Stimulated activated effector memory CD8-positive, alpha-beta T cell treated with anti-CD3 and anti-CD28 coated beads, Interleukin-12 subunit alpha, Interleukin-12 subunit beta, amount 100 ng/mL, for 72 hours (primary cell): ENCODE data around the gene ZNF479.
A peak's percentile ranks its signal among the peaks of the same experiment; 100 is the strongest.
"Not testable (repeated sequence)": the region's sequence is repeated elsewhere in the genome, so short reads cannot be mapped to it uniquely, and the experiment has no call there.

ENCODE experiments used
- ATAC-seq: fragments of 150-1000 bp; cut with Tn5 transposase; 2 replicates; pipeline ENCODE4 v1.10.0; 2021
- DNase-seq, 2 donors: peaks; one replicate each; pipeline ENCODE4 v3.0.0; 2021 to 2022; ENCODE audit warnings: low spot score in 2 of 2
- H3K27ac Mint-ChIP-seq: one replicate; pipeline ENCODE4 v1.8.0; 2022; ENCODE audit warnings: mild to moderate bottlenecking, mixed read lengths
- H3K36me3 Mint-ChIP-seq: one replicate; pipeline ENCODE4 v1.8.0; 2022; ENCODE audit warnings: mild to moderate bottlenecking, mixed read lengths
- H3K4me1 Mint-ChIP-seq: one replicate; pipeline ENCODE4 v1.8.0; 2022; ENCODE audit warnings: mixed read lengths
- H3K4me3 Mint-ChIP-seq: one replicate; pipeline ENCODE4 v1.8.0; 2022; ENCODE audit warnings: mild to moderate bottlenecking, mixed read lengths
- H3K9me3 Mint-ChIP-seq: one replicate; pipeline ENCODE4 v1.8.0; 2022; ENCODE audit warnings: mixed read lengths

ZNF479 gene

DNA sequence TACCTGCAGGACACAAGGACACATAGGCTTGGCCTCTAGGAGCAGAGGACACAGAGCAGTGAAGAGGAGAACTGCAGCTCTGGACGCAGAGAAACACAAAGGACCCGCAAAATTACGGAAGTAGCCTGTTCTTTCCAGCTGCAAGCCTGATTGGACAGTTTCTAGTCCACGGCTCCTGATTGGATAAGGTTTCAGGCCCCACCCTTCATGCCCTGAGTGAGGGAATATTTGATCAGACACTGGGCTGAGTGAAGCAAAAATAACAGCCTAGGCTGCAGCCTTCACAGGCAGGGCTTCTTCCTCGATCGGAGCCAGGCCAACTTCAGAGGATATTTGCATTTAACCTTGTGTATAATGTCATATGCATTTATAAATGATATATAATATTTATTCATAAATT lies at the start of gene ZNF479:
Gene ZNF479, minus strand, starts transcription at position 101 of the 400 bp plus-strand sequence. CDS start 112 bp downstream, outside the sequence.
- peaks cover 14% of the 10 kb centered on the region for H3K9me3 Mint-ChIP-seq
- not testable (repeated sequence) for DNase-seq, H3K36me3 Mint-ChIP-seq, H3K4me3 Mint-ChIP-seq, H3K27ac Mint-ChIP-seq, H3K4me1 Mint-ChIP-seq, ATAC-seq

DNA sequence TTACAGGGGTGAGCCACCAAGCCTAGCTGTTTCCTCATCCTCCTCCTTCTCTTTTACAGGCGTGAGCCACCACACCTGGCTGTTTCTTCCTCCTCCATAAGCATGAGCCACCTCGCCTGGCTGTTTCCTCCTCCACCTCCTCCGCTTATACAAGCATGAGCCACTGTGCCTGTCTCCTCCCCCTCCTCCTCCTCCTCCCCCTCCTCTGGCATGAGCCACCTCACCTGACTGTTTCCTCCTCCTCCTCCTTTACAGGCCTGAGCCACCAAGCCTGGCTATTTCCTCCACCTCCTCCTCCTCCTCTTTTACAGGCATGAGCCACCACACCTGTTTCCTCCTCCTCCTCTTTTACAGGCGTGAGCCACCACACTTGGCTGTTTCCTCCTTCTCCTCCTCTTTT lies 49.8 kb upstream of the ZNF479 start:
- no peak overlapping the region for H3K4me3 Mint-ChIP-seq
- no peaks in the 10 kb centered on the region for H3K36me3 Mint-ChIP-seq
- H3K9me3 Mint-ChIP-seq = peaks cover 19% of the 10 kb centered on the region
- ATAC-seq (no peak), DNase-seq (no peak)
- H3K4me1 Mint-ChIP-seq = no peaks in the 10 kb centered on the region
- H3K27ac Mint-ChIP-seq = no peak overlapping the region

DNA sequence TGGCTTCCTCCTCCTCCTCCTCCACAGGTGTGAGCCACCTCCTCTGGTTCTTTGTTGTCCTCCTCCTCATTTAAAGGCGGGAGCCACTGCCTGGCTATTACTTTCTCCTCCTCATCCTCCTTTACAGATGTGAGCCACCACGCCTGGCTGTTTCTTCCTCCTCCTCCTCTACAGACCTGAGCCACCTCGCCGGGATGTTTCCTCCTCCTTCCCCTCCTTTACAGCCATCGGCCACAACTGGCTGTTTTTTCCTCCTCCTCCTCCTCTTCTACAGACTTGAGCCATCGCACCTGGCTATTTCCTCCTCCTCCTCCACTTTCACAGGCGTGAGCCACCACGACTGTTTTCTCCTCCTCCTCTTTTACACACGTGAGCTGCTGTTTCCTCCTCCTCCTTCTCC lies 49.0 kb upstream of the ZNF479 start:
- Mint-ChIP-seq H3K9me3 (peaks cover 19% of the 10 kb centered on the region), H3K36me3 (no peaks in the 10 kb centered on the region), H3K4me3 (no peak overlapping the region), H3K4me1 (no peaks in the 10 kb centered on the region), H3K27ac (no peak overlapping the region)
- DNase-seq (no peak), ATAC-seq (no peak)

DNA sequence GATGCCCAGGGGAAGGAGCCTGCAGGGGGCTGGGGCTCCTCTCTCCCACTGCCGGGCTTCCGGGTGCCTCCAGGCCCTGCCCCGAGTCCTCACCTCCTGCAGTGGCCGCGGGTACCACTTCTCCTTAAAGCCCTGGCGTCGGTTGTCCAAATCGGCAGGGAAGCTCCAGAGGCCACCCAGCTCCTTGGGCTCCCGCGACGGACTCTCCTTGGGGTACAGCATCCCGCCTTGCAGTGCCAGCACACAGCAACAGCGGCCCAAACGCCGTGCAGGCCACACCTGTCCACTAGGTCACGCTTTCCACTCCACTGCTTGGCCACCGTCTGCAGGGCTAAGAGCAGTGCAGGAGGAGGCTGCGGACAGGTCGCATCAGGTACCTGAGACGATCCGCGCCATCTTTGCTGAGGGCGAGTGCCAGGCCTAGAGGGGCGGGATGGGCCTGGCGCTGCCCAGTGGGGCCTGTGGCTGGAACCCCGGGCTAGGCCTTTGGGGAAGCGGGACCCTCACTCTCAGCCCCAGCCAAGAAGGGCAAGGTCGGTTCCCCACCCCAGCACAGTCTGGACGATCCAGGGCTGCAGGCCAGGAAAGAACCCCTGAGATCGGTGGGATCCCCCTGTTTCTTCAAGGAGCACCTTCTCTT lies 47.7 kb upstream of the ZNF479 start:
- H3K27ac Mint-ChIP-seq = no peak overlapping the region
- peak; percentile 13 for ATAC-seq
- peaks cover 18% of the 10 kb centered on the region for H3K9me3 Mint-ChIP-seq
- no peak for DNase-seq
- H3K4me1 Mint-ChIP-seq = no peaks in the 10 kb centered on the region
- no peak overlapping the region for H3K4me3 Mint-ChIP-seq
- no peaks in the 10 kb centered on the region for H3K36me3 Mint-ChIP-seq

DNA sequence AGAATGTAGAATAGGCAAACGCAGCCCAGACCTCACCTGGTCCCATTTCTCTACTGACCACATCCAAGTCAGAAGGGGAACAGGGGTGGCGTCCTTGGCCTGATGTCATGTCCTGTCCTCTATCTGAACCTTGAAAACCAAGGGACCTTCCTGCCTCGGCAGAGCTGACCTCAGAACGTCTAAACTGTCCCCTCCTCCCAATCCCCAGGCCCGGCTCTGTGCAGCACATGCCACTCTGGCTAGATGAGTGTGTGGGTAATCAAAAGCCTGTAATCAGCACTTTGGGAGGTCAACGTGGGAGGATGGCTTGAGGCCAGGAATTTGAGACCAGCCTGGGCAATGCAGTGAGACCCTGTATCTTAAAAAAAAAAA lies 46.5 kb upstream of the ZNF479 start:
- Mint-ChIP-seq H3K4me3 (no peak overlapping the region), H3K4me1 (no peaks in the 10 kb centered on the region), H3K36me3 (no peaks in the 10 kb centered on the region), H3K9me3 (peaks cover 16% of the 10 kb centered on the region), H3K27ac (no peak overlapping the region)
- DNase-seq (no peak), ATAC-seq (no peak)

DNA sequence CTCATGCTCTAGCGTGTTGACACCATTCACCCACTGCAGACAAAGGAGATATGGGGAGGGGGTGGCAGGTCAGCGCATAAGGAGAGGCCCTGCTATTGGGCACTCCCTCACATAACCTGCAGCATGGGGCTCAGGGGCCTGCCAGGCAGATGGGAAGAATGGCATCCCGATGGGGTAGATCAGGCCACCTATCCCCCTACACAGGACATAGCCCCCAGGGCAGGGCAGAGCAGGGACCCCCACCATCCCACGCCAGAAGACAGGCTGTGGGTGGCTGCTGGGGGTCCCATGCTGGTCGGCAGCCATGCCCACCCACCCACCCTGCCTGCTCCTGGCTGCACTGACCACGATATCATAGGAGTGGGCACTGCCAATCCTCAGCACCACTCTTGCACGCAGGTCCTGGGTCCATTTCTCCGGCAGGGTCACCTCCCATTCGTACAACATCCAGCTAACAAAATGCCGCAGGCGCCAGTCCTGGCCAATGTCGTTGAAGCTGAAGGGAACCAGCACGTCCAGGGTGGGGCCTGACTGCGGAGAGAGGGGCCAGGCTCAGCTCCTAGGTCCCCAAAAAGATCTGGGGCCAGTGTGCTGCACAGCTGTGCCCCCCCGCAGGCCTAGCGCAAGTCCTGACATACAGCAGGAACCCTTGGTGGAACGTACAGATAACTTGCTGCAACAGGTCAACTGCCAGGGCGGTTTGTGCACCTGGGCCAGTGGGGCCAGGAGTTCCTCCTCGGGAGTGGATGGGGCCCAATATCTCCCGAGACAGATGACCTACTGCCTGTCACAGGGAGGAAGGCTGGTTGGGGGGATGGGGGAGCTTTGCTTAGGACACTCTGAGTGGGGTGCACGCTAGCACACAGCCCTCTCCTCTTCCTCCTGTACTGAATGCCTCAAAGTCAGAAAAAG lies 45.9 kb upstream of the ZNF479 start:
- DNase-seq = no peak
- no peak for ATAC-seq
- Mint-ChIP-seq H3K9me3 (peaks cover 15% of the 10 kb centered on the region), H3K4me3 (no peak overlapping the region), H3K4me1 (no peaks in the 10 kb centered on the region), H3K36me3 (no peaks in the 10 kb centered on the region), H3K27ac (no peak overlapping the region)

DNA sequence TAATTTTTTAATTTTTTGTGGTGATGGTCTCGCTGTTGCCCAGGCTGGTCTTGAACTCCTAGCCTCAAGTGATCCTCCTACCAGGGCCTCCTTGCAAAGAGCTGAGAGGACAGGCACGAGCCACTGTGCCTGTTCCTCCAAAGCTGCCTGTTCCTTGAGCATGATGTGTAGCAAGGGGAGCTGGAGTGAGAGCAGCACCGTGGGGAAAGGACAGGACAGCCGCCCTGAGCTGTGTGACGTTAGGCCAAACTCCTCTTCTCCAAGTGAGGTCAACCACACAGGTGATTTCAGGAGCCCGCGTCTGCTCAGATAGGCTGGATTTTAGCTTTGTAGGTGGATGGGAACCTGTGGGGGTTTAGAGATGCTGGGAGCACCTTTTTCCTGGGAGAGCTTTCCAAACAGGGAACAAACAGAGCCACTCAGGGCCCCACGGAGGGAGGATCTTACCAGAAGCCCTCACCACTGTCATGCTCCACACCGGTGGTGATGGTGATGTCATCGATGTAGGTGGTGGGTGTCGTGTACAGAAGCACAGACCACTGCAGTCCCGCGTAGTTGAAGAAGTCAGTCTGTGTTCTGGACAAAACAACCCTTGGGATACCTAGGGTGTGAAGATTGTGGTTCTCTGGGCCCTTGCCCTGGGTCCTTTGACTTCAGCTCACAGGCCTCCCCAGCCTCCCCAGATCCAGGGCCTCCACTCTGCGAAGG lies 44.8 kb upstream of the ZNF479 start:
- no peaks in the 10 kb centered on the region for H3K4me1 Mint-ChIP-seq
- H3K36me3 Mint-ChIP-seq = no peaks in the 10 kb centered on the region
- no peak overlapping the region for H3K27ac Mint-ChIP-seq
- H3K9me3 Mint-ChIP-seq = peaks cover 9% of the 10 kb centered on the region
- DNase-seq = no peak
- ATAC-seq = no peak
- no peak overlapping the region for H3K4me3 Mint-ChIP-seq

DNA sequence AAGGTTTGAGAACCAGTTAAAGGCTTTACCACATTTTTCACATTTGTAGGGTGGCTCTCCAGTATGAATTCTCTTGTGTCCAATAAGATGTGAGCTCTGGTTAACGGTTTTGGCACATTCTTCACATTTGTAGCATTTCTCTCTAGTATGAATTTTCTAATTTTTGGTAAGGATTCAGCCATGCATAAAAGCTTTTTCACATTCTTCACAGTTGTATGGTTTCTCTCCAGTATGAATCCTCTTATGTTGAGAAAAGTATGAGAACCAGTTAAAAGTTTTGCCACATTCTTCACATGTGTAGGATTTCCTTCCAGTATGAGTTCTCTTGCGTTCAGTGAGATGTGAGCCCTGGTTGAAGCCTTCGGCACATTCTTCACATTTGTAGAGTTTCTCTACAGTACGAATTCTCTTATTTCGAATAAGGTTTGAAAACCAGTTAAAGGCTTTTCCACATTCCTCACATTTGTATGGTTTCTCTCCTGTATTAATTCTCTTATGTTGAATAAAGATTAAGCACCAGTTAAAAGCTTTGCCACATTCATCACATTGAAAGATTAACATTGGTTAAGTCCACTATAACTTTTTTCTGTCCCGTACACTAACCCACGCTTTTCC lies 33.2 kb upstream of the ZNF479 start:
- peaks cover 20% of the 10 kb centered on the region for H3K9me3 Mint-ChIP-seq
- no peak overlapping the region for H3K27ac Mint-ChIP-seq
- H3K4me1 Mint-ChIP-seq = no peaks in the 10 kb centered on the region
- no peak overlapping the region for H3K4me3 Mint-ChIP-seq
- no peak for ATAC-seq
- DNase-seq = no peak
- H3K36me3 Mint-ChIP-seq = no peaks in the 10 kb centered on the region

DNA sequence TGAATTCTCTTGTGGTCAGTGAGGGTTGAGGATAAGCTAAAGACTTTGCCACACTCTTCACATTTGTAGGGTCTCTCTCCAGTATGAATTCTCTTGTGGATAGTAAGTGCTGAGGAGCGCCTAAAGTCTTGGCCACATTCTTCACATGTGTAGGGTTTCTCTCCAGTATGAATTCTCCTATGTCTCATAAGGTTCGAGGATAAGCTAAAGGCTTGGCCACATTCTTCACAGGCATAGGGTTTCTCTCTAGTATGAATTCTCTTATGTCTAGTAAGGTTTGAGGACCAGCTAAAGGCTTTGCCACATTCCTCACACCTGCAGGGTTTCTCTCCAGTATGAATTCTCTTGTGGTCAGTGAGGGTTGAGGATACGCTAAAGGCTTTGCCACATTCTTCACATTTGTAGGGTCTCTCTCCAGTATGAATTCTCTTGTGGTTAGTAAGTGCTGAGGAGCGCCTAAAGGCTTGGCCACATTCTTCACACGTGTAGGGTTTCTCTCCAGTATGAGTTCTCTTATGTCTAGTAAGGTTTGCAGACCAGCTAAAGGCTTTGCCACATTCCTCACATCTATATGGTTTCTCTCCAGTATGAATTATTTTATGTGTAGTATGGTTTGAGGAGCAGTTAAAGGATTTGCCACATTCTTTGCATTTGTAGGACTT lies 12.0 kb downstream of the ZNF479 start:
- H3K4me3 Mint-ChIP-seq, H3K36me3 Mint-ChIP-seq, ATAC-seq, H3K4me1 Mint-ChIP-seq, DNase-seq, H3K27ac Mint-ChIP-seq: not testable (repeated sequence)
- peaks cover 12% of the 10 kb centered on the region for H3K9me3 Mint-ChIP-seq
